Pancreas (tissue), 10 donors: ENCODE results near the gene NETO2. TPM values are rescaled to one million over a fixed set of nuclear protein-coding genes. Genes with fewer than 3 reads are reported as not detected.

Experiments used
- ATAC-seq, 4 donors: fragments of 200-7000 bp; cut with Tn5 transposase; one replicate each; pipeline versions ENCODE4 v1.8.0 to v1.9.1; 2020; ENCODE audit warnings: mild to moderate bottlenecking in 4 of 4, moderate library complexity in 4 of 4
- DNase-seq, 6 donors: peaks; one replicate each; pipeline ENCODE4 v3.0.0-alpha.2; 2020
- FAIRE-seq: peaks from 2 replicates; lab custom pipeline; 2012; peaks lifted over from hg19 to GRCh38; lab: Jason Lieb, UNC
- H3K27ac ChIP-seq, 4 donors: fragments of 200-600 bp; sonication (generic); 1 replicate in 3 of 4; 2 replicates in 1 of 4; pipeline versions ENCODE4 v1.5.0 to v1.8.0; 2020
- H3K27me3 ChIP-seq, 4 donors: fragments of 200-600 bp; one replicate each; pipeline ENCODE4 v1.8.0; 2021
- H3K36me3 ChIP-seq, 3 donors: fragments of 200-600 bp; sonication (generic) in 1 of 3; one replicate each; pipeline versions ENCODE4 v1.5.0 to v1.8.0; 2020 to 2021
- H3K4me1 ChIP-seq, 3 donors: fragments of 200-600 bp; one replicate each; pipeline ENCODE4 v1.8.0; 2021
- H3K4me3 ChIP-seq, 4 donors: fragments of 200-600 bp; sonication (generic) in 2 of 4; one replicate each; pipeline versions ENCODE4 v1.5.0 to v1.8.0; 2020 to 2021
- H3K9me3 ChIP-seq, 4 donors: fragments of 200-600 bp; one replicate each; pipeline ENCODE4 v1.8.0; 2021
- WGBS, 2 donors: extraction: QIAGEN DNeasy Blood & Tissue Kit; methylation state at CpG; one replicate each; pipeline ENCODE4 v1.1.7; 2013; 5-methylcytosine and 5-hydroxymethylcytosine counted together
- intact Hi-C, 3 donors: fragments of 100-400 bp; cut with DNase I; formaldehyde crosslinking; loops; one replicate each; pipeline versions ENCODE4 v1.11.1 to v1.14.2; 2022
- polyA plus RNA-seq, 2 donors: library from polyadenylated mRNA; stranded (reverse); fragments of 200-250 nt; gene quantifications; one replicate each; pipeline ENCODE4 v1.2.3, GENCODE V29; 2013
- total RNA-seq, 6 donors: library from RNA; stranded (reverse); fragmentation: NEBNext Ultra II Directional in 4 of 6; extraction: Animal tissue kit (Norgen Biotek cat#: 25700) in 4 of 6; gene quantifications; one replicate each; pipeline versions ENCODE4 v1.2.1 to v1.2.4, GENCODE V29; 2021 to 2023
- TF ChIP-seq, protein P1 (sequence below), 4 donors: fragments of 200-600 bp; sonication (generic) in 3 of 4; IDR thresholded peaks; one replicate each; pipeline versions ENCODE4 v1.5.0 to v1.8.0; 2021; ENCODE audit warnings: antibody characterized with exemption in 4 of 4
- donor health status: healthy with polysubstance abuse.
- donor health status: DM: no; HTN: no; CAD: no; lungs with moderate emphysema.
- donor health status: DM: no; HTN: no; CAD: no.
- donor health status: control.
- donor health status: control.
- donor health status: Bipolar disorder and iron deficiency.
- donor health status: DM: yes; HTN: yes; CAD: no.
- donor health status: DM: no; HTN: no; CAD: no.
- donor health status: DM: no; HTN: no; CAD: no.
- donor health status: DM: yes; HTN: yes; CAD: no.

Gene NETO2
- total and polyA plus RNA-seq, 8 donors = 0.12 to 2.9 (median 0.57) TPM

DNA sequence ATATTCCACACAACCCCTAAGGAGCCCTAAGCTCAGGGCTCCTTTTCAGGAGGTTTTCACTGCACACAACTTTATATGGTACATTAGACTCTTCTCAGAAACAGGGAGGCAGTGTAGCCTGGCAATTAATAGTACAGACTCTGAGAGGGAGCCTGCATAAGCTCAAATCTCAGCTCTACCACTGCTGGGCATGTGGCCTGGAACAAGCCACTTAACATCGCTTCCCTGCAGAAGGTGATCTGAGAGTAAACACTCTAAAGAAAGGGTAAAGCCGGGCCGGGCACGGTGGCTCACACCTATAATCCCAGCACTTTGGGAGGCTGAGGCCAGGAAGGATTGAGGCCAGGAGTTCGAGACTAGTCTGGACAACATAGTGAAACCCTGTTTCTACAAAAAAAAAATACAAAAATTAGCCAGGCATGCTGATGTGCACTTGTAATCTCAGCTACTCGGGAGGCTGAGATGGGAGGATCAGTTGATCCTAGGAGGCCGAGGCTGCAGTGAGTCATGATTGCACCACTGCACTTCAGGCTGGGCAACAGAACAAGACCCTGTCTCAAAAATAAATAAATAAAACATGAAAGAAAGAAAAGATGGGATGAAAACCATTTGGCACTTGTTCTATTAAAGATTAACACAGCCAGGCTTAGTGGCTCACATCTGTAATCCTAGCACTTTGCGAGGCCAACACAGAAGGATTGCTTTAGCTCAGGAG lies 99.6 kb downstream of the NETO2 start:
- Histone ChIP-seq H3K36me3 (no peaks in the 10 kb centered on the region), H3K27me3 (no peaks in the 10 kb centered on the region), H3K9me3 (no peaks in the 10 kb centered on the region), H3K4me1 (no peaks in the 10 kb centered on the region), H3K27ac (no peak overlapping the region), H3K4me3 (no peak overlapping the region)
- intact Hi-C loops = loop anchor here in 1 of 3 donors (10.0 kb wide), 1 partner anchor 1121 kb away; no protein-coding TSS in a partner anchor
- TF ChIP-seq, protein P1, sequence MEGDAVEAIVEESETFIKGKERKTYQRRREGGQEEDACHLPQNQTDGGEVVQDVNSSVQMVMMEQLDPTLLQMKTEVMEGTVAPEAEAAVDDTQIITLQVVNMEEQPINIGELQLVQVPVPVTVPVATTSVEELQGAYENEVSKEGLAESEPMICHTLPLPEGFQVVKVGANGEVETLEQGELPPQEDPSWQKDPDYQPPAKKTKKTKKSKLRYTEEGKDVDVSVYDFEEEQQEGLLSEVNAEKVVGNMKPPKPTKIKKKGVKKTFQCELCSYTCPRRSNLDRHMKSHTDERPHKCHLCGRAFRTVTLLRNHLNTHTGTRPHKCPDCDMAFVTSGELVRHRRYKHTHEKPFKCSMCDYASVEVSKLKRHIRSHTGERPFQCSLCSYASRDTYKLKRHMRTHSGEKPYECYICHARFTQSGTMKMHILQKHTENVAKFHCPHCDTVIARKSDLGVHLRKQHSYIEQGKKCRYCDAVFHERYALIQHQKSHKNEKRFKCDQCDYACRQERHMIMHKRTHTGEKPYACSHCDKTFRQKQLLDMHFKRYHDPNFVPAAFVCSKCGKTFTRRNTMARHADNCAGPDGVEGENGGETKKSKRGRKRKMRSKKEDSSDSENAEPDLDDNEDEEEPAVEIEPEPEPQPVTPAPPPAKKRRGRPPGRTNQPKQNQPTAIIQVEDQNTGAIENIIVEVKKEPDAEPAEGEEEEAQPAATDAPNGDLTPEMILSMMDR (IDR thresholded peaks at IDR 0.05) = no peak
- no peak for FAIRE-seq
- 87 to 88% methylated on average over 8 of the region's 8 CpGs for WGBS, 2 donors
- no peak for ATAC-seq
- DNase-seq = no peak

DNA sequence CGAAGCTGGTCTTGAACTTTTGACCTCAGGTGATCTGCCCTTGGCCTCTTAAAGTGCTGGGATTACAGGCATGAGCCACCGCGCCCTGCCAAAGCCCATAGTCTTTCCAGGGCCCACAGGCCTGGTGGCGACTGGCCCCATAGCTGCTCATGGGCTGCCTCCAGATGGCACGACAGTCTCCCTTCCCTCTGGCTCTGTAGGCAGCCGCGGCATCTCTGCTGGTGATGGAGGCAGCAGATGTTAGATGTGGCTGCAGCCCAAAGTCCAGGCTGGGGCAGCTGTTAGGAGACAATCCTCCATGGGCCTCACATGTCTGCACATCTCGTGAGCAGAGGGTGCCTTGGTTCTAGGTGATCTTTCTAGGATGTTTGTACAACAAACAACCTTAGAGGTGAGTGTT lies 100.5 kb downstream of the NETO2 start:
- no peak for DNase-seq
- no peaks in the 10 kb centered on the region for H3K36me3 ChIP-seq
- H3K4me1 ChIP-seq = no peaks in the 10 kb centered on the region
- no peak for FAIRE-seq
- intact Hi-C loops = loop anchor here in 1 of 3 donors (10.0 kb wide), 1 partner anchor 1122 kb away; no protein-coding TSS in a partner anchor
- no peak for ATAC-seq
- TF ChIP-seq, protein P1 (IDR thresholded peaks at IDR 0.05) = no peak
- no peaks in the 10 kb centered on the region for H3K9me3 ChIP-seq
- no peak overlapping the region for H3K27ac ChIP-seq
- no peak overlapping the region for H3K4me3 ChIP-seq
- 82 to 92% methylated on average over 8 of the region's 8 CpGs for WGBS, 2 donors
- H3K27me3 ChIP-seq = no peaks in the 10 kb centered on the region

DNA sequence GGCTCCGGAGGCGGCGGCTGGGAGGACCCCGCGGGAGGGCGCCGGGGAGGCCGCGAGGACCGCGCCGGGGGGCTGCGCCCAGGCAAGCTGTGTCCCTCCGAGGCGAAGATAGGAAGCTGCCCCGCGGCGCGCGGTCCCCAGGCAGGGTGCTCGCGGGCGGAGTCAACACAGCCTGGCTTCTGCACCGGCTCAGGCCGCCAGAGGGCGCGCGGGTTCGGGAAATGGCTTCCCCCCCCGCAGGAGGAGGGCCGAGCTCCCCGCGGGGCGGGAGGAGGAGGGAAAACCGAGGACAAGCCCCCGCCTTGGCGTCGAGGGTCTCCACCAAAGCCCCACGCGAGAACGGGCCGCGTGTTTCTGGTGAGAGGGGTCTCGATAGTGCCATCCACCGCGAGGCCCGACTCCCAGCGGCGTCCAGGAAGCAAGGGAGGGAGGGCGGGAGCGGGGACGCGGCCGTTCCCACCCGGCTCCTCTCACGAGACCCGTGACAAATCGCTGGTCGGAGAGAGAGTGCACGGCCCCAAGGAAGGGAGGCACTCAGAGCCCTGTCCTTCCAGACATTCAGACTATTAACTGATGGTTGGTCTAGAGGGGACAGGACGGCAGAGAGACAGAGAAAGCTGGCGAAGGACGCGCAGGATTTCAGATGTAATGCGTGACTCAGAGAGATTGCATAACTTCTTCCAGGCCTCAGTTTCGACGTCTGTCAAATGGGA lies 105.8 kb downstream of the NETO2 start:
- intact Hi-C loops = loop anchor here in 1 of 3 donors (5.0 kb wide), 1 partner anchor 1129 kb away; no protein-coding TSS in a partner anchor
- FAIRE-seq = no peak
- Histone ChIP-seq H3K4me3 (peak overlapping the region; percentile 29 to 59 (median 54)), H3K27me3 (no peaks in the 10 kb centered on the region), H3K9me3 (no peaks in the 10 kb centered on the region), H3K27ac (no peak overlapping the region), H3K36me3 (no peaks in the 10 kb centered on the region), H3K4me1 (no peaks in the 10 kb centered on the region)
- 4 to 6% methylated on average over 54 to 67 of the region's 67 CpGs for WGBS, 2 donors
- ATAC-seq = peak; percentile 99 to 100 (median 100)
- DNase-seq = peak; percentile 75 to 99 (median 88)
- TF ChIP-seq, protein P1 (IDR thresholded peaks at IDR 0.05) = peak; percentile 76 to 93 (median 90)

DNA sequence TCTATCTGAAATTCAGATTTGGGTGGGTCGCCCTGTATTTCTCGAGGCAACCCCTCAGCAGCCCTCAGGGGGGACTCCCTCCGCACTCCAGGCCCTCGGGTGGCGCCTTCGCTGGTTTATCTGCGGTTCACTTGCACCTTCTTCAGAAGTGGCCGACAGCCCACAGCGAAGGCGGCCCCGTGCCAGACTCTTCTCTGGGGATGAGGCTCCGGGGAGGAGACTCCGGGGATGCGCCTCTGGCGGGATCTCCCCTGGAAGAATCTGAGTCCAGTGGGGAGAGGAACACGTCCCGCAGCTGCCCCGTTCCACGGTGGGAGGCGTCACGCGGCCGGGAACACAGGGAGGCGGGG lies 106.4 kb downstream of the NETO2 start:
- peak overlapping the region; percentile 29 to 59 (median 54) for H3K4me3 ChIP-seq
- peak; percentile 20 to 57 (median 34) for ATAC-seq
- no peaks in the 10 kb centered on the region for H3K27me3 ChIP-seq
- DNase-seq = peak in 4 of 6 donors; percentile 30 to 78 (median 62)
- TF ChIP-seq, protein P1 (IDR thresholded peaks at IDR 0.05) = no peak
- WGBS, 2 donors = 2 to 3% methylated on average over 23 to 24 of the region's 24 CpGs
- FAIRE-seq = no peak
- intact Hi-C loops = loop anchor here in 1 of 3 donors (5.0 kb wide), 1 partner anchor 1130 kb away; no protein-coding TSS in a partner anchor
- no peaks in the 10 kb centered on the region for H3K36me3 ChIP-seq
- H3K27ac ChIP-seq = no peak overlapping the region
- no peaks in the 10 kb centered on the region for H3K4me1 ChIP-seq
- H3K9me3 ChIP-seq = no peaks in the 10 kb centered on the region
